ENCODE results near the gene GPR153. TPM values are rescaled to one million over a fixed set of nuclear protein-coding genes. Genes with fewer than 3 reads are reported as not detected.

The GPR153 gene
- total and polyA plus RNA-seq, 2 of the 13 experiments (the other 11 are each of a cell fraction or from before 2014, with no cell fraction given): 0.22 to 0.31 TPM

DNA sequence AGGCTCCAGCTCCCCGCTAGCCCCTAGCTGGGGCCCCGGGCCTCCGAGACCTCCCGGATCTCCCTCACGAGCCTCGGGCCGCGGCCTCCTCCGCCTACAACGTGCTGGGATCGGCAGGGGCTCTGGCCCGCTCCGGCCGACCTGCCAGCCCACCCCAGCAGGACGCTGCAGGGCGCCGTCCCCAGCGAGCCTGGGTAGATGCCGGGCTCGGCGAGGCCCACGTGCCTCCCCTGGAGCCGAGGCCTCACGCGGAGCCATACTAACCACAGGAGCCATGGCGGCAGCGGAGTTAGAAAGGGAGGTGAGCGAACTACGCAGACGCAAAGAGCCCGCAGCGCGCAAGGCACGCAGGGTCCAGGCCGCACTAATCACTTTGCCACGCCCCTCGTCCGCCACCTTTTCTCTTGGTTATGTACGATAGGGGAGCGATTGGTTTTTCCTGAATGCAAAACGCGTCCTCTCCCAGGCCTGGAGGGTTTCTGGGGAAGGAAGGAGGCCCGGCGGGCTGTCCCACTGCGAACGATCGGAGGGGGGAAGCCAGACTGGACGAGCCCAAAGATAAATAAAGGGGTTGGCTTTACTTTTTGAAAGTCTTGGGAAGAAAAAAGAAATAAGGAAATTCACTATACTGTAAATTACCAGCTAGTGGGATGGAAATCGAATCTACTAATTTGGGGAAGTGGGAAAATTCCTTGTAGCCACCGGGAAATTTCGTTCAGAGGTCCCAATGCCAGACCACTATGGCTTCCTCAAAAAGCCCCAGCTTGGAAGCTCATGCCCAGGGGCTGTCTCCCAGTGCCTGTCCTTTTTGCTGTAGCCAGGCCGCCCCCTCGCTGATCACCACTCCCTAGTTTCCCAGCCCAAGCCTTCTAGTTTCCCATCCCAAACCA, 61.4 kb downstream of the GPR153 start, which contains the start of gene RPL22 (continued):
- TF ChIP-seq, protein P1, sequence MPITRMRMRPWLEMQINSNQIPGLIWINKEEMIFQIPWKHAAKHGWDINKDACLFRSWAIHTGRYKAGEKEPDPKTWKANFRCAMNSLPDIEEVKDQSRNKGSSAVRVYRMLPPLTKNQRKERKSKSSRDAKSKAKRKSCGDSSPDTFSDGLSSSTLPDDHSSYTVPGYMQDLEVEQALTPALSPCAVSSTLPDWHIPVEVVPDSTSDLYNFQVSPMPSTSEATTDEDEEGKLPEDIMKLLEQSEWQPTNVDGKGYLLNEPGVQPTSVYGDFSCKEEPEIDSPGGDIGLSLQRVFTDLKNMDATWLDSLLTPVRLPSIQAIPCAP (CRISPR knock-in tag; IDR thresholded peaks at IDR 0.05; ENCODE audit: low read depth): 0 out of 2 replicates have a peak, but pooled peaks have one; percentile 23
- TF ChIP-seq ZFAT (CRISPR knock-in tag; conservative IDR thresholded peaks at IDR 0.05) (peak; percentile 39; the same call in 1 of the 2 replicates), E2F2 (CRISPR knock-in tag; IDR thresholded peaks at IDR 0.05; ENCODE audit: borderline replicate concordance) (no peak), FOXK1 (CRISPR knock-in tag; IDR thresholded peaks at IDR 0.05; ENCODE audit: borderline replicate concordance, low read depth) (peak; percentile 85), REXO4 (CRISPR knock-in tag; IDR thresholded peaks at IDR 0.05; ENCODE audit: borderline replicate concordance) (no peak), ZNF576 (CRISPR knock-in tag; IDR thresholded peaks at IDR 0.05) (no peak), THAP11 (CRISPR knock-in tag; IDR thresholded peaks at IDR 0.05) (peak; percentile 96), CCDC6 (CRISPR knock-in tag; IDR thresholded peaks at IDR 0.05) (peak; percentile 80), ZBTB7A (CRISPR knock-in tag; IDR thresholded peaks at IDR 0.05) (peak; percentile 92), ZNF691 (CRISPR knock-in tag; IDR thresholded peaks at IDR 0.05; ENCODE audit: borderline replicate concordance, low read depth) (0 out of 2 replicates have a peak, but pooled peaks have one; percentile 70), HNRNPH1 (optimal IDR thresholded peaks at IDR 0.05; ENCODE audit: low read depth, low read length) (no peak), ZNF180 (CRISPR knock-in tag; IDR thresholded peaks at IDR 0.05; ENCODE audit: borderline replicate concordance, low read depth) (no peak), PAX8 (CRISPR knock-in tag; IDR thresholded peaks at IDR 0.05; ENCODE audit: borderline replicate concordance) (peak; percentile 84; the same call in 1 of the 2 replicates), ZKSCAN8 (CRISPR knock-in tag; IDR thresholded peaks at IDR 0.05; ENCODE audit: borderline replicate concordance) (0 out of 2 replicates have a peak, but pooled peaks have one; percentile 29), FLYWCH1 (CRISPR knock-in tag; IDR thresholded peaks at IDR 0.05) (0 out of 2 replicates have a peak, but pooled peaks have one; percentile 84), ZBTB1 (CRISPR knock-in tag; IDR thresholded peaks at IDR 0.05; ENCODE audit: borderline replicate concordance) (no peak), ZIK1 (CRISPR knock-in tag; IDR thresholded peaks at IDR 0.05; ENCODE audit: borderline replicate concordance, low read depth) (peak; percentile 93), KLF11 (CRISPR knock-in tag; IDR thresholded peaks at IDR 0.05) (no peak; the same call in 1 of the 2 replicates)
- TF ChIP-seq, protein P2, sequence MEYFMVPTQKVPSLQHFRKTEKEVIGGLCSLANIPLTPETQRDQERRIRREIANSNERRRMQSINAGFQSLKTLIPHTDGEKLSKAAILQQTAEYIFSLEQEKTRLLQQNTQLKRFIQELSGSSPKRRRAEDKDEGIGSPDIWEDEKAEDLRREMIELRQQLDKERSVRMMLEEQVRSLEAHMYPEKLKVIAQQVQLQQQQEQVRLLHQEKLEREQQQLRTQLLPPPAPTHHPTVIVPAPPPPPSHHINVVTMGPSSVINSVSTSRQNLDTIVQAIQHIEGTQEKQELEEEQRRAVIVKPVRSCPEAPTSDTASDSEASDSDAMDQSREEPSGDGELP (IDR thresholded peaks at IDR 0.05; ENCODE audit: borderline replicate concordance, low read depth): no peak
- TF ChIP-seq, protein P3, sequence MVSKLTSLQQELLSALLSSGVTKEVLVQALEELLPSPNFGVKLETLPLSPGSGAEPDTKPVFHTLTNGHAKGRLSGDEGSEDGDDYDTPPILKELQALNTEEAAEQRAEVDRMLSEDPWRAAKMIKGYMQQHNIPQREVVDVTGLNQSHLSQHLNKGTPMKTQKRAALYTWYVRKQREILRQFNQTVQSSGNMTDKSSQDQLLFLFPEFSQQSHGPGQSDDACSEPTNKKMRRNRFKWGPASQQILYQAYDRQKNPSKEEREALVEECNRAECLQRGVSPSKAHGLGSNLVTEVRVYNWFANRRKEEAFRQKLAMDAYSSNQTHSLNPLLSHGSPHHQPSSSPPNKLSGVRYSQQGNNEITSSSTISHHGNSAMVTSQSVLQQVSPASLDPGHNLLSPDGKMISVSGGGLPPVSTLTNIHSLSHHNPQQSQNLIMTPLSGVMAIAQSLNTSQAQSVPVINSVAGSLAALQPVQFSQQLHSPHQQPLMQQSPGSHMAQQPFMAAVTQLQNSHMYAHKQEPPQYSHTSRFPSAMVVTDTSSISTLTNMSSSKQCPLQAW (CRISPR knock-in tag; IDR thresholded peaks at IDR 0.05): peak; percentile 82
- TF ChIP-seq, protein P4, sequence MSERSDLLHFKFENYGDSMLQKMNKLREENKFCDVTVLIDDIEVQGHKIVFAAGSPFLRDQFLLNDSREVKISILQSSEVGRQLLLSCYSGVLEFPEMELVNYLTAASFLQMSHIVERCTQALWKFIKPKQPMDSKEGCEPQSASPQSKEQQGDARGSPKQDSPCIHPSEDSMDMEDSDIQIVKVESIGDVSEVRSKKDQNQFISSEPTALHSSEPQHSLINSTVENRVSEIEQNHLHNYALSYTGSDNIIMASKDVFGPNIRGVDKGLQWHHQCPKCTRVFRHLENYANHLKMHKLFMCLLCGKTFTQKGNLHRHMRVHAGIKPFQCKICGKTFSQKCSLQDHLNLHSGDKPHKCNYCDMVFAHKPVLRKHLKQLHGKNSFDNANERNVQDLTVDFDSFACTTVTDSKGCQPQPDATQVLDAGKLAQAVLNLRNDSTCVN (CRISPR knock-in tag; IDR thresholded peaks at IDR 0.05; ENCODE audit: borderline replicate concordance): no peak

All from HepG2 (cell line).